Endothelial cell of umbilical vein (primary cell): ENCODE data around the gene TRAPPC10. TPM values are rescaled to one million over a fixed set of nuclear protein-coding genes. Genes with fewer than 3 reads are reported as not detected.

Experiments used
- BruUV-seq: library from RNA; stranded (reverse); fragments of 400-500 nt; replicated peaks from 2 replicates; lab custom pipeline; 2021; lab: Mats Ljungman, UMichigan
- CTCF ChIA-PET: fragments of 300-600, 350-600 bp; sonication (Branson Sonifier 250); formaldehyde crosslinking; loops from one replicate; lab custom pipeline; 2021; ENCODE audit warnings: antibody characterized with exemption, inconsistent platforms; lab: Charles Lee
- POLR2A ChIA-PET: fragments of 300-600, 350-600 bp; sonication (Branson Sonifier 250); formaldehyde crosslinking; loops from one replicate; lab custom pipeline; 2021; ENCODE audit warnings: antibody characterized with exemption, inconsistent platforms; lab: Charles Lee
- DNase-seq: peaks from one replicate; pipeline ENCODE4 v3.0.0-alpha.2; 2011; ENCODE audit warnings: low read depth, low spot score
- FAIRE-seq: peaks from 2 replicates; lab custom pipeline; 2011; peaks lifted over from hg19 to GRCh38; lab: Jason Lieb, UNC
- H2AFZ ChIP-seq: 2 replicates; pipeline ENCODE4 v1.6.0; 2012; ENCODE audit warnings: low read depth, low read length, control low read depth, inconsistent platforms
- H3K27ac ChIP-seq: 2 replicates; pipeline ENCODE4 v1.5.1; 2011; ENCODE audit warnings: low read depth, mild to moderate bottlenecking, control low read depth, low read length, moderate library complexity; ENCODE audit not compliant: insufficient read depth
- H3K27me3 ChIP-seq, 2 experiments: 2 replicates each; pipeline versions ENCODE4 v1.6.0 to v1.6.1; 2011; ENCODE audit warnings: low read length in 2 of 2, mixed read lengths in 1 of 2; ENCODE audit not compliant: control insufficient read depth in 2 of 2, insufficient read depth in 2 of 2
- H3K36me3 ChIP-seq, 2 experiments: 2 replicates in 1 of 2; 3 replicates in 1 of 2; pipeline ENCODE4 v1.5.1; 2011; ENCODE audit warnings: low read length in 2 of 2, mild to moderate bottlenecking in 1 of 2, moderate library complexity in 1 of 2; ENCODE audit not compliant: control insufficient read depth in 2 of 2, insufficient read depth in 2 of 2; ENCODE audit errors: extremely low read depth in 1 of 2
- H3K4me1 ChIP-seq: 3 replicates; pipeline ENCODE4 v1.5.1; 2011; ENCODE audit warnings: mild to moderate bottlenecking, low read length; ENCODE audit not compliant: control insufficient read depth, insufficient read depth; ENCODE audit errors: extremely low read depth
- H3K4me2 ChIP-seq: 2 replicates; pipeline ENCODE4 v1.6.1; 2011; ENCODE audit warnings: low read length, control low read depth, mixed read lengths; ENCODE audit not compliant: insufficient read depth
- H3K4me3 ChIP-seq, 3 experiments: fragments of 200-600 bp in 1 of 3; sonication (generic), shearing (Covaris generic) in 1 of 3; replicated peaks in 1 of 3; 2 replicates each; pipeline ENCODE4 v1.5.1; 2011 to 2016; ENCODE audit warnings: control low read depth in 3 of 3, low read length in 3 of 3, mild to moderate bottlenecking in 2 of 3, inconsistent platforms in 1 of 3, low read depth in 1 of 3, moderate library complexity in 1 of 3; ENCODE audit not compliant: insufficient read depth in 1 of 3
- H3K79me2 ChIP-seq: 2 replicates; pipeline ENCODE4 v1.6.0; 2012; ENCODE audit warnings: low read length, inconsistent platforms; ENCODE audit not compliant: control insufficient read depth, insufficient read depth
- H3K9ac ChIP-seq: replicated peaks from 2 replicates; pipeline ENCODE3; 2011; ENCODE audit warnings: low read length, control low read depth; ENCODE audit not compliant: insufficient read depth; ENCODE audit errors: extremely low read depth
- H3K9me1 ChIP-seq: replicated peaks from 3 replicates; pipeline ENCODE4 v1.6.0; 2011; ENCODE audit warnings: mild to moderate bottlenecking, low read length; ENCODE audit not compliant: control insufficient read depth, insufficient read depth; ENCODE audit errors: extremely low read depth
- H3K9me3 ChIP-seq: replicated peaks from 2 replicates; pipeline ENCODE4 v1.5.1; 2012; ENCODE audit warnings: low read length, inconsistent platforms; ENCODE audit not compliant: control insufficient read depth, insufficient read depth
- H4K20me1 ChIP-seq: replicated peaks from 2 replicates; pipeline ENCODE3; 2011; ENCODE audit warnings: mild to moderate bottlenecking, low read length; ENCODE audit not compliant: control insufficient read depth, insufficient read depth; ENCODE audit errors: extremely low read depth
- EZH2 ChIP-seq: IDR thresholded peaks from 2 replicates; pipeline ENCODE4 v1.6.1; 2012; ENCODE audit warnings: borderline replicate concordance, low read depth, mild to moderate bottlenecking, moderate library complexity, low read length, inconsistent platforms; ENCODE audit not compliant: severe bottlenecking
- FOS ChIP-seq: IDR thresholded peaks from 2 replicates; pipeline ENCODE4 v1.6.1; 2011; ENCODE audit warnings: mild to moderate bottlenecking, low read length, moderate library complexity, borderline replicate concordance; ENCODE audit not compliant: insufficient read depth
- GATA2 ChIP-seq: IDR thresholded peaks from 2 replicates; pipeline ENCODE4 v1.7.0; 2011; ENCODE audit warnings: low read depth, mild to moderate bottlenecking, moderate library complexity, mixed read lengths, low read length; ENCODE audit not compliant: insufficient read length, insufficient read depth
- JUN ChIP-seq: IDR thresholded peaks from 2 replicates; pipeline ENCODE4 v1.6.1; 2011; ENCODE audit warnings: borderline replicate concordance, low read depth; ENCODE audit not compliant: insufficient read length, insufficient read depth
- MYC ChIP-seq: IDR thresholded peaks from one replicate; pipeline ENCODE4 v1.6.1; 2011; ENCODE audit warnings: mild to moderate bottlenecking, low read depth, low read length
- POLR2A ChIP-seq: IDR thresholded peaks from 2 replicates; pipeline ENCODE4 v1.6.1; 2012; ENCODE audit warnings: low read depth, mild to moderate bottlenecking, control low read depth, low read length
- dilution Hi-C: fragments of 300-500 bp; cut with MboI; formaldehyde crosslinking; loops from one replicate; pipeline ENCODE4 v1.15.0; 2019; ENCODE audit warnings: low sequenced_read_pairs; ENCODE audit not compliant: extremely low pct_ligation_motif_present
- intact Hi-C: fragments of 100-400 bp; cut with micrococcal nuclease; formaldehyde crosslinking; loops from one replicate; pipeline ENCODE4 v1.10.0; 2022
- polyA plus RNA-seq, 4 experiments: library from polyadenylated mRNA; depleted of rRNA in 3 of 4; stranded (reverse) in 3 of 4; unstranded in 1 of 4; fragments of >200 nt; gene quantifications; 2 replicates each; pipeline versions ENCODE4 v1.2.1 to v1.2.3, GENCODE V29; 2011 to 2012; ENCODE audit warnings: missing spikeins in 1 of 4
- total RNA-seq: library from RNA; stranded (reverse); gene quantifications from 2 replicates; pipeline ENCODE4 v1.2.3, GENCODE V29; 2021
- TF ChIP-seq, protein P1 (sequence below): IDR thresholded peaks from 2 replicates; pipeline ENCODE4 v1.6.1; 2011; ENCODE audit not compliant: insufficient read depth, insufficient read length
- TF ChIP-seq, protein P2 (sequence below), 2 donors: IDR thresholded peaks; 1 replicate in 1 of 2; 2 replicates in 1 of 2; pipeline ENCODE4 v1.5.1; 2011; ENCODE audit warnings: low read length in 2 of 2, mild to moderate bottlenecking in 2 of 2, moderate library complexity in 2 of 2, control low read depth in 1 of 2, inconsistent platforms in 1 of 2, low read depth in 1 of 2; ENCODE audit not compliant: insufficient read depth in 1 of 2; ENCODE audit errors: extremely low read depth in 1 of 2

TRAPPC10 gene
- total and polyA plus RNA-seq, 2 donors (not counting 3 experiments of a cell fraction or from before 2014, with no cell fraction given), result 21.5 to 33.6 TPM

DNA sequence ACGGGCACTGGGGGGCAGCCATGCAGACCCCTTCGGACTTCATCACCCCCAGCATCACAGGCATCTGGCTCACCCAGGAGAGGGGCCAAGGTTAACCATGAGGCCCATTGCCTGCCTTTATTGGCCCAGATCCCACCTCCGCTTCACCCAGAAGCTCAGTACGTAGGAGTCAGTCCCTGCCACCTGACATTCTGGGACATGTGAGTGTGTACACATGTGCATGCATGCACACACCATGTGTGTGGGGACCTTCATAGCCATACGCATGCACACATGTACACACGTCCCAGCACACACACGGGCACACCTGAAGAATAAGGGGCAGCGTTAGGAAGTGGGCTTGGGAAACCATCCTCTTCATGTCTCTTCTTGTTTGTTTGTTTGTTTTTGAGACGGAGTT lies 24.1 kb upstream of the TRAPPC10 start:
- dilution Hi-C loops, result no loop called here
- ChIA-PET POLR2A (interaction anchor here (0.5 kb wide), 1 partner anchor 69 kb away, joined by 3 read pairs; no protein-coding TSS in a partner anchor), CTCF (interaction anchor here (0.9 kb wide), 1 partner anchor 19 kb away, joined by 3 read pairs; no protein-coding TSS in a partner anchor)
- H3K36me3 ChIP-seq, result no peaks in the 10 kb centered on the region
- H3K4me3 ChIP-seq, result no peak overlapping the region
- H3K27me3 ChIP-seq, result peaks cover 3 to 4% of the 10 kb centered on the region in 2 experiments
- no peaks in the 10 kb centered on the region for H4K20me1 ChIP-seq
- DNase-seq (no peak), FAIRE-seq (no peak)
- no TSS peak for BruUV-seq
- no peak overlapping the region for H3K9ac ChIP-seq
- no peaks in the 10 kb centered on the region for H3K9me3 ChIP-seq
- no peak overlapping the region for H3K4me2 ChIP-seq
- no peak overlapping the region for H2AFZ ChIP-seq
- intact Hi-C loops, result no loop called here
- TF ChIP-seq MYC, result no peak
- no peak for TF ChIP-seq JUN
- TF ChIP-seq POLR2A, result no peak
- no peak for TF ChIP-seq GATA2
- TF ChIP-seq, protein P1, sequence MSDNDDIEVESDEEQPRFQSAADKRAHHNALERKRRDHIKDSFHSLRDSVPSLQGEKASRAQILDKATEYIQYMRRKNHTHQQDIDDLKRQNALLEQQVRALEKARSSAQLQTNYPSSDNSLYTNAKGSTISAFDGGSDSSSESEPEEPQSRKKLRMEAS, result no peak
- TF ChIP-seq FOS, result no peak
- H3K27ac ChIP-seq, result no peak overlapping the region
- H3K79me2 ChIP-seq, result no peaks in the 10 kb centered on the region
- H3K4me1 ChIP-seq, result no peaks in the 10 kb centered on the region
- no peaks in the 10 kb centered on the region for H3K9me1 ChIP-seq

DNA sequence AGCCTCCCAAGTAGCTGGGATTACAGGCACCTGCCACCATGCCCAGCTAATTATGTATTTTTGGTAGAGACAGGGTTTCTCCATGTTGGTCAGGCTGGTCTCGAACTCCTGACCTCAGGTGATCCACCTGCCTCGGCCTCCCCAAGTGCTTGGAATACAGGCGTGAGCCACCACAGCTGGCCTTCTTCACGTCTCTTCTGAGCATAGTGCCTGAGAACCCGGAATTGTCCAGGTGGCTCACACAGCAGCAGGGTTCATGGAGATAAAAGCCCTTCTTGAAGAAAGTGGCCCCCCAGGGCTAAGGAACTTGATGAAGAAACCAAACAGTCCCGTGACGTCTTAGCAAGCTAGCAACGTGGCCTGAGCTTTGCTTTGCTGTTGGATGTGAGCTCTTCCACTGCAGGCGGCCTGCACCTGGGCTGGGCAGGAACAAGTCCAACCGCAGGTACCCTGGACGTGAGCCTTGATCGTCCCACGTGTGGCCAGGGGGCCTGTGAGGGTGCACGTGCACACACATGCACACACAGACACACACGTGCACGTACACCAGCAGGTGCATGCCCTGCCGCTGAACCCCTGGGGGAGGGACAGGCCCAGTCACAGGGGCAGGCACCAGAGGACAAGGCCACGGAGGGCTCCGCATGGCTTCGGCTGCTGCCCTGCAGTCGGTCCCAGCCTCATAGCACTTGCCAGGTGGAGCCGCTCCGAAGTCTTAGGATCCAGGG lies 23.4 kb upstream of the TRAPPC10 start:
- no peaks in the 10 kb centered on the region for H3K79me2 ChIP-seq
- no peaks in the 10 kb centered on the region for H4K20me1 ChIP-seq
- POLR2A ChIA-PET, result interaction anchor here (0.5 kb wide), 1 partner anchor 69 kb away, joined by 3 read pairs; no protein-coding TSS in a partner anchor
- H3K4me3 ChIP-seq, result no peak overlapping the region
- no peak overlapping the region for H3K4me2 ChIP-seq
- H3K9me1 ChIP-seq, result no peaks in the 10 kb centered on the region
- no peaks in the 10 kb centered on the region for H3K36me3 ChIP-seq
- dilution Hi-C loops, result no loop called here
- peaks cover 3 to 4% of the 10 kb centered on the region in 2 experiments for H3K27me3 ChIP-seq
- no peaks in the 10 kb centered on the region for H3K4me1 ChIP-seq
- CTCF ChIA-PET, result interaction anchor here (0.9 kb wide), 1 partner anchor 19 kb away, joined by 3 read pairs; no protein-coding TSS in a partner anchor
- intact Hi-C loops, result no loop called here
- TF ChIP-seq MYC (no peak), POLR2A (no peak), JUN (no peak), EZH2 (no peak), FOS (no peak)
- TF ChIP-seq, protein P2, sequence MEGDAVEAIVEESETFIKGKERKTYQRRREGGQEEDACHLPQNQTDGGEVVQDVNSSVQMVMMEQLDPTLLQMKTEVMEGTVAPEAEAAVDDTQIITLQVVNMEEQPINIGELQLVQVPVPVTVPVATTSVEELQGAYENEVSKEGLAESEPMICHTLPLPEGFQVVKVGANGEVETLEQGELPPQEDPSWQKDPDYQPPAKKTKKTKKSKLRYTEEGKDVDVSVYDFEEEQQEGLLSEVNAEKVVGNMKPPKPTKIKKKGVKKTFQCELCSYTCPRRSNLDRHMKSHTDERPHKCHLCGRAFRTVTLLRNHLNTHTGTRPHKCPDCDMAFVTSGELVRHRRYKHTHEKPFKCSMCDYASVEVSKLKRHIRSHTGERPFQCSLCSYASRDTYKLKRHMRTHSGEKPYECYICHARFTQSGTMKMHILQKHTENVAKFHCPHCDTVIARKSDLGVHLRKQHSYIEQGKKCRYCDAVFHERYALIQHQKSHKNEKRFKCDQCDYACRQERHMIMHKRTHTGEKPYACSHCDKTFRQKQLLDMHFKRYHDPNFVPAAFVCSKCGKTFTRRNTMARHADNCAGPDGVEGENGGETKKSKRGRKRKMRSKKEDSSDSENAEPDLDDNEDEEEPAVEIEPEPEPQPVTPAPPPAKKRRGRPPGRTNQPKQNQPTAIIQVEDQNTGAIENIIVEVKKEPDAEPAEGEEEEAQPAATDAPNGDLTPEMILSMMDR (IDR thresholded peaks at IDR 0.05; ENCODE audit: extremely low read depth in 1 of 2, insufficient read depth in 1 of 2, low read depth in 1 of 2, low read length in 2 of 2), result no peak
- TF ChIP-seq, protein P1, result no peak
- H3K27ac ChIP-seq, result no peak overlapping the region
- DNase-seq (no peak), FAIRE-seq (no peak)
- no peaks in the 10 kb centered on the region for H3K9me3 ChIP-seq
- no peak overlapping the region for H2AFZ ChIP-seq
- BruUV-seq, result no TSS peak
- H3K9ac ChIP-seq, result no peak overlapping the region
